HepG2 (cell line): ENCODE measurements around the gene AKAP12. TPM values are rescaled to one million over a fixed set of nuclear protein-coding genes. Genes with fewer than 3 reads are reported as not detected.

Experiments used
- AHR ChIP-seq: IDR thresholded peaks from 2 replicates; pipeline ENCODE4 v1.6.1; 2018; ENCODE audit warnings: missing genetic modification reagents, missing compliant biosample characterization
- ARID5B ChIP-seq: IDR thresholded peaks from 2 replicates; pipeline ENCODE4 v1.4.0; 2020; ENCODE audit warnings: mild to moderate bottlenecking, missing genetic modification reagents
- ATF2 ChIP-seq: sonication (generic); formaldehyde crosslinking; IDR thresholded peaks from 2 replicates; pipeline ENCODE4 v1.4.0; 2020; ENCODE audit warnings: missing genetic modification reagents
- ATRX ChIP-seq: sonication (generic); formaldehyde crosslinking; IDR thresholded peaks from 2 replicates; pipeline ENCODE4 v1.4.0; 2020; ENCODE audit warnings: missing genetic modification reagents, borderline replicate concordance
- BCL6 ChIP-seq: IDR thresholded peaks from 2 replicates; pipeline ENCODE4 v1.6.1; 2016; ENCODE audit warnings: missing genetic modification reagents, missing compliant biosample characterization
- CREBL2 ChIP-seq: sonication (generic); formaldehyde crosslinking; IDR thresholded peaks from 2 replicates; pipeline ENCODE4 v1.8.1; 2023; ENCODE audit warnings: missing genetic modification reagents, mild to moderate bottlenecking, borderline replicate concordance
- HNRNPL ChIP-seq: fragments of 200-400 bp; formaldehyde crosslinking; IDR thresholded peaks from 2 replicates; pipeline ENCODE4 v1.6.1; 2017; ENCODE audit warnings: mild to moderate bottlenecking, low read depth, low read length
- MAX ChIP-seq: IDR thresholded peaks from 2 replicates; pipeline ENCODE4 v1.6.1; 2012; ENCODE audit warnings: inconsistent platforms
- PATZ1 ChIP-seq: sonication (generic); formaldehyde crosslinking; IDR thresholded peaks from 2 replicates; pipeline ENCODE4 v1.4.0; 2020; ENCODE audit warnings: missing genetic modification reagents
- PBX2 ChIP-seq: IDR thresholded peaks from 2 replicates; pipeline ENCODE4 v1.6.1; 2016; ENCODE audit warnings: control low read depth
- SNRNP70 ChIP-seq: fragments of 200-400 bp; formaldehyde crosslinking; IDR thresholded peaks from 2 replicates; pipeline ENCODE4 v1.6.1; 2017; ENCODE audit warnings: mild to moderate bottlenecking, low read depth, low read length, moderate library complexity
- ZBTB43 ChIP-seq: sonication (generic); formaldehyde crosslinking; conservative IDR thresholded peaks from 2 replicates; pipeline ENCODE4 v1.4.0; 2020; ENCODE audit warnings: missing genetic modification reagents
- ZNF180 ChIP-seq: sonication (generic); formaldehyde crosslinking; IDR thresholded peaks from 2 replicates; pipeline ENCODE4 v1.4.0; 2020; ENCODE audit warnings: low read depth, missing genetic modification reagents, borderline replicate concordance
- ZNF260 ChIP-seq: sonication (generic); formaldehyde crosslinking; IDR thresholded peaks from 2 replicates; pipeline ENCODE4 v1.4.0; 2020; ENCODE audit warnings: missing genetic modification reagents, low read depth, mild to moderate bottlenecking, borderline replicate concordance
- ZNF563 ChIP-seq: sonication (generic); formaldehyde crosslinking; IDR thresholded peaks from 2 replicates; pipeline ENCODE4 v1.8.0; 2022; ENCODE audit warnings: mild to moderate bottlenecking, moderate library complexity, missing genetic modification reagents
- ZNF704 ChIP-seq: sonication (generic); formaldehyde crosslinking; IDR thresholded peaks from 2 replicates; pipeline ENCODE4 v1.8.1; 2023; ENCODE audit warnings: mild to moderate bottlenecking, inconsistent platforms, moderate library complexity, missing genetic modification reagents, borderline replicate concordance
- polyA plus RNA-seq, 8 experiments: library from polyadenylated mRNA; depleted of rRNA in 3 of 8; stranded (reverse) in 7 of 8; unstranded in 1 of 8; fragments of >200 nt; fragmentation: Illumina TruSeq in 4 of 8; extraction: Trizol in 4 of 8; gene quantifications; 2 replicates each; pipeline versions ENCODE4 v1.2.1 to v1.2.3, GENCODE V29; 2011 to 2016; ENCODE audit warnings: low read depth in 4 of 8, missing spikeins in 1 of 8, mixed read lengths in 1 of 8; ENCODE audit not compliant: insufficient read depth in 1 of 8
- total RNA-seq, 5 experiments: library from RNA; depleted of rRNA; stranded (reverse); fragments of >200 nt; fragmentation: Illumina TruSeq; extraction: Trizol; gene quantifications; 2 replicates each; pipeline ENCODE4 v1.2.3, GENCODE V29; 2016; ENCODE audit warnings: low read depth in 1 of 5

The AKAP12 gene
- total and polyA plus RNA-seq, 2 of the 13 experiments (the other 11 are each of a cell fraction or from before 2014, with no cell fraction given), result 10.6 to 19.0 TPM

GRCh38 chr6:151391471-151392413 lies 152.0 kb downstream of the AKAP12 start, which contains the start of gene ZBTB2 (continued):
- TF ChIP-seq ZNF704 (0 out of 2 replicates have a peak, but pooled peaks have one; percentile 2), ZNF563 (CRISPR knock-in tag) (no peak; the same call in 1 of the 2 replicates), PATZ1 (CRISPR knock-in tag) (peak; percentile 60; the same call in 1 of the 2 replicates), ZBTB43 (CRISPR knock-in tag) (no peak), ATRX (CRISPR knock-in tag) (no peak), HNRNPL (no peak), ARID5B (CRISPR knock-in tag) (peak; percentile 55), ATF2 (CRISPR knock-in tag) (no peak), PBX2 (CRISPR knock-in tag) (no peak), AHR (no peak), MAX (peak; percentile 93), CREBL2 (CRISPR knock-in tag) (no peak), SNRNP70 (no peak), BCL6 (no peak), ZNF180 (CRISPR knock-in tag) (no peak), ZNF260 (CRISPR knock-in tag) (no peak)
